GM21619 (cell line): ENCODE measurements around the gene ST6GAL2.

Source experiments
- ATAC-seq: cut with Tn5 transposase; IDR thresholded peaks from one replicate; pipeline ENCODE4 v1.9.1; 2021; ENCODE audit not compliant: unreplicated experiment

The ST6GAL2 gene

GRCh38 chr2:106830191-106830590, 55.8 kb downstream of the ST6GAL2 start:
- no peak for ATAC-seq

- no peak for ATAC-seq
These were observed 57.8 kb downstream of the ST6GAL2 start for GRCh38 chr2:106828119-106828518.

GRCh38 chr2:106827158-106827557, 58.8 kb downstream of the ST6GAL2 start:
- no peak for ATAC-seq

- ATAC-seq: no peak
These were observed 60.8 kb downstream of the ST6GAL2 start for GRCh38 chr2:106825161-106825560.

- ATAC-seq: no peak
These were observed 69.0 kb downstream of the ST6GAL2 start for GRCh38 chr2:106816974-106817373.

- no peak for ATAC-seq
These were observed 73.1 kb downstream of the ST6GAL2 start for GRCh38 chr2:106812841-106813240.

GRCh38 chr2:106812383-106812782, 73.6 kb downstream of the ST6GAL2 start:
- ATAC-seq: no peak

- no peak for ATAC-seq
These were observed 80.3 kb downstream of the ST6GAL2 start for GRCh38 chr2:106805716-106806115.

GRCh38 chr2:106804161-106804560, 81.8 kb downstream of the ST6GAL2 start:
- ATAC-seq: no peak

- no peak for ATAC-seq
These were observed 84.9 kb downstream of the ST6GAL2 start for GRCh38 chr2:106800976-106801655.

GRCh38 chr2:106800180-106800579, 85.8 kb downstream of the ST6GAL2 start:
- ATAC-seq: no peak

GRCh38 chr2:106798826-106799552, 87.0 kb downstream of the ST6GAL2 start:
- no peak for ATAC-seq

GRCh38 chr2:106797494-106797893, 88.5 kb downstream of the ST6GAL2 start:
- no peak for ATAC-seq

GRCh38 chr2:106792671-106793070, 93.3 kb downstream of the ST6GAL2 start:
- no peak for ATAC-seq

- ATAC-seq: no peak
These were observed 96.8 kb downstream of the ST6GAL2 start for GRCh38 chr2:106789185-106789584.

- ATAC-seq: no peak
These were observed 103.3 kb downstream of the ST6GAL2 start for GRCh38 chr2:106782681-106783080.

- no peak for ATAC-seq
These were observed 104.8 kb downstream of the ST6GAL2 start for GRCh38 chr2:106781196-106781595.

- no peak for ATAC-seq
These were observed 114.2 kb downstream of the ST6GAL2 start for GRCh38 chr2:106771811-106772210.

- no peak for ATAC-seq
These were observed 115.0 kb downstream of the ST6GAL2 start for GRCh38 chr2:106770986-106771385.

GRCh38 chr2:106764614-106765013, 121.4 kb downstream of the ST6GAL2 start:
- ATAC-seq: no peak

GRCh38 chr2:106759966-106760365, 126.0 kb downstream of the ST6GAL2 start:
- no peak for ATAC-seq

GRCh38 chr2:106758901-106759497, 127.0 kb downstream of the ST6GAL2 start:
- no peak for ATAC-seq
